GM19035 (cell line): ENCODE data around the gene ZNF341.

ENCODE experiments used
- ATAC-seq: cut with Tn5 transposase; IDR thresholded peaks from one replicate; pipeline ENCODE4 v1.9.1; 2021; ENCODE audit not compliant: unreplicated experiment

Gene ZNF341

GRCh38 chr20:33701629-33702450, 30.0 kb upstream of the ZNF341 start:
- no peak for ATAC-seq

GRCh38 chr20:33702861-33703260, 28.9 kb upstream of the ZNF341 start:
- no peak for ATAC-seq

- no peak for ATAC-seq
These were observed 28.2 kb upstream of the ZNF341 start for GRCh38 chr20:33703498-33704137.

GRCh38 chr20:33704197-33704924, 27.4 kb upstream of the ZNF341 start:
- no peak for ATAC-seq

GRCh38 chr20:33707668-33708067, 24.1 kb upstream of the ZNF341 start:
- no peak for ATAC-seq

GRCh38 chr20:33709398-33709797, 22.4 kb upstream of the ZNF341 start:
- ATAC-seq, result no peak

GRCh38 chr20:33709905-33710541, 21.8 kb upstream of the ZNF341 start:
- ATAC-seq, result no peak

- ATAC-seq, result no peak
These were observed 20.9 kb upstream of the ZNF341 start for GRCh38 chr20:33710681-33711445.

- no peak for ATAC-seq
These were observed 20.4 kb upstream of the ZNF341 start for GRCh38 chr20:33711446-33711738.

- ATAC-seq, result no peak
These were observed 17.9 kb upstream of the ZNF341 start for GRCh38 chr20:33713865-33714367.

GRCh38 chr20:33716498-33716897, 15.3 kb upstream of the ZNF341 start:
- ATAC-seq, result no peak

GRCh38 chr20:33719277-33719988, 12.4 kb upstream of the ZNF341 start:
- no peak for ATAC-seq

GRCh38 chr20:33719989-33720709, 11.6 kb upstream of the ZNF341 start, which contains the start of gene PXMP4:
Gene PXMP4 (minus strand): TSS chr20:33720310. CDS start chr20:33720207, 103 bp downstream.
- peak; percentile 95 for ATAC-seq

- no peak for ATAC-seq
These were observed 10.2 kb upstream of the ZNF341 start for GRCh38 chr20:33721391-33722140.

GRCh38 chr20:33724439-33725094, 7.2 kb upstream of the ZNF341 start:
- ATAC-seq, result no peak

GRCh38 chr20:33725607-33726264, 6.1 kb upstream of the ZNF341 start:
- ATAC-seq, result no peak

GRCh38 chr20:33727115-33727479, 4.7 kb upstream of the ZNF341 start:
- no peak for ATAC-seq

- no peak for ATAC-seq
These were observed 4.0 kb upstream of the ZNF341 start for GRCh38 chr20:33727806-33728205.
